GM06990 (cell line): ENCODE measurements around the gene LYZ.

Experiments used
- DNase-seq: peaks from one replicate; pipeline ENCODE4 v3.0.0-alpha.2; 2011; ENCODE audit not compliant: insufficient read length; ENCODE audit errors: extremely low read depth
- H3K27me3 ChIP-seq: replicated peaks from 2 replicates; pipeline ENCODE4 v1.6.0; 2011; ENCODE audit warnings: low read length; ENCODE audit not compliant: control insufficient read depth, insufficient read depth
- H3K36me3 ChIP-seq: 2 replicates; pipeline ENCODE4 v1.5.1; 2011; ENCODE audit warnings: low read length; ENCODE audit not compliant: control insufficient read depth, insufficient read depth
- H3K4me3 ChIP-seq: replicated peaks from 2 replicates; pipeline ENCODE4 v1.5.1; 2011; ENCODE audit warnings: low read depth, mild to moderate bottlenecking, control low read depth, low read length
- CTCF ChIP-seq: IDR thresholded peaks from 2 replicates; pipeline ENCODE4 v1.5.1; 2011; ENCODE audit warnings: low read length, control low read depth, mild to moderate bottlenecking, inconsistent platforms; ENCODE audit not compliant: insufficient read depth, poor library complexity, severe bottlenecking

Gene LYZ

GRCh38 chr12:69330475-69331473 is 17.4 kb upstream of the LYZ start:
- DNase-seq, result peak; percentile 31
- TF ChIP-seq CTCF, result no peak
- Histone ChIP-seq H3K4me3 (peak overlapping the region; percentile 53), H3K36me3 (no peaks in the 10 kb centered on the region), H3K27me3 (no peaks in the 10 kb centered on the region)

GRCh38 chr12:69331519-69331908 is 16.7 kb upstream of the LYZ start:
- H3K4me3 ChIP-seq, result peak overlapping the region; percentile 53
- no peak for TF ChIP-seq CTCF
- no peaks in the 10 kb centered on the region for H3K27me3 ChIP-seq
- H3K36me3 ChIP-seq, result no peaks in the 10 kb centered on the region
- DNase-seq, result no peak

- no peak overlapping the region for H3K4me3 ChIP-seq
- no peak for TF ChIP-seq CTCF
- no peaks in the 10 kb centered on the region for H3K27me3 ChIP-seq
- no peaks in the 10 kb centered on the region for H3K36me3 ChIP-seq
- DNase-seq, result no peak
Observed at GRCh38 chr12:69331909-69332684, 16.1 kb upstream of the LYZ start.

GRCh38 chr12:69332815-69333358 is 15.3 kb upstream of the LYZ start:
- DNase-seq, result no peak
- no peaks in the 10 kb centered on the region for H3K27me3 ChIP-seq
- no peaks in the 10 kb centered on the region for H3K36me3 ChIP-seq
- H3K4me3 ChIP-seq, result no peak overlapping the region
- TF ChIP-seq CTCF, result no peak

GRCh38 chr12:69334158-69334557 is 14.0 kb upstream of the LYZ start:
- Histone ChIP-seq H3K27me3 (no peaks in the 10 kb centered on the region), H3K36me3 (no peaks in the 10 kb centered on the region), H3K4me3 (no peak overlapping the region)
- no peak for DNase-seq
- TF ChIP-seq CTCF, result no peak
